HepG2 (cell line): ENCODE results near the gene TBX18. TPM values are rescaled to one million over a fixed set of nuclear protein-coding genes. Genes with fewer than 3 reads are reported as not detected.

ENCODE experiments used
- ATAC-seq: fragments of 200-7000 bp; cut with Tn5 transposase; 3 replicates; pipeline ENCODE4 v1.9.1; 2020; ENCODE audit warnings: mild to moderate bottlenecking, moderate library complexity
- BruUV-seq: library from RNA; stranded (reverse); fragments of 400-500 nt; replicated peaks from 2 replicates; lab custom pipeline; 2021; lab: Mats Ljungman, UMichigan
- CTCF ChIA-PET: fragments of 300-600 bp; formaldehyde crosslinking; extraction: SDS; loops from one replicate; lab custom pipeline; 2021; ENCODE audit warnings: low total read pairs, inconsistent platforms, low intra/inter-chr PET ratio; lab: Yijun Ruan, JAX
- POLR2A ChIA-PET: fragments of 350-600 bp; sonication (Branson Sonifier 250); formaldehyde crosslinking; loops from one replicate; lab custom pipeline; 2020; ENCODE audit warnings: antibody characterized with exemption, inconsistent platforms; lab: Yijun Ruan, JAX
- DNase-seq: peaks from one replicate; pipeline ENCODE4 v3.0.0-alpha.2; 2015; ENCODE audit warnings: low spot score
- FAIRE-seq: peaks from 3 replicates; lab custom pipeline; 2011; peaks lifted over from hg19 to GRCh38; lab: Jason Lieb, UNC
- H2AFZ ChIP-seq: one replicate; pipeline ENCODE4 v1.6.1; 2011; ENCODE audit warnings: low read length, inconsistent platforms
- H3K27ac ChIP-seq: fragments of 300-600 bp; 3 replicates; pipeline ENCODE4 v1.8.0; 2011; ENCODE audit warnings: mixed run types, mild to moderate bottlenecking, mixed read lengths, low read length, inconsistent platforms; ENCODE audit not compliant: insufficient read depth; ENCODE audit errors: extremely low read length
- H3K27me3 ChIP-seq, 2 experiments: fragments of 200-600 bp in 1 of 2; 2 replicates in 1 of 2; 3 replicates in 1 of 2; pipeline versions ENCODE4 v1.6.0 to v1.8.0; 2011; ENCODE audit warnings: low read length in 2 of 2, mild to moderate bottlenecking in 2 of 2, moderate library complexity in 2 of 2, inconsistent platforms in 1 of 2; ENCODE audit not compliant: insufficient read depth in 2 of 2, control insufficient read depth in 1 of 2
- H3K36me3 ChIP-seq, 2 experiments: fragments of 200-600 bp in 1 of 2; replicated peaks in 1 of 2; 2 replicates in 1 of 2; 3 replicates in 1 of 2; pipeline versions ENCODE4 v1.5.1 to v1.8.0; 2011; ENCODE audit warnings: low read length in 2 of 2, inconsistent platforms in 1 of 2; ENCODE audit not compliant: insufficient read depth in 2 of 2, control insufficient read depth in 1 of 2
- H3K4me1 ChIP-seq: 2 replicates; pipeline ENCODE4 v1.5.1; 2012; ENCODE audit warnings: low read length, inconsistent platforms; ENCODE audit not compliant: insufficient read depth
- H3K4me2 ChIP-seq: 2 replicates; pipeline ENCODE4 v1.6.0; 2011; ENCODE audit warnings: low read depth, low read length, inconsistent platforms
- H3K4me3 ChIP-seq, 3 experiments: fragments of 200-600 bp in 1 of 3; sonication (generic), shearing (Covaris generic) in 1 of 3; replicated peaks in 1 of 3; 2 replicates each; pipeline ENCODE4 v1.5.1; 2011 to 2016; ENCODE audit warnings: low read length in 3 of 3, inconsistent platforms in 2 of 3, low read depth in 2 of 3, mild to moderate bottlenecking in 2 of 3, control low read depth in 1 of 3, mixed read lengths in 1 of 3; ENCODE audit not compliant: insufficient read depth in 1 of 3
- H3K79me2 ChIP-seq: one replicate; pipeline ENCODE4 v1.6.1; 2011; ENCODE audit warnings: low read length, inconsistent platforms; ENCODE audit not compliant: insufficient read depth
- H3K9ac ChIP-seq: 2 replicates; pipeline ENCODE4 v1.6.0; 2011; ENCODE audit warnings: mild to moderate bottlenecking, low read depth, low read length, inconsistent platforms; ENCODE audit not compliant: insufficient read depth
- H3K9me3 ChIP-seq: 2 replicates; pipeline ENCODE4 v1.5.1; 2012; ENCODE audit warnings: mild to moderate bottlenecking, low read length
- H4K20me1 ChIP-seq: 2 replicates; pipeline ENCODE4 v1.6.0; 2011; ENCODE audit warnings: inconsistent platforms, mild to moderate bottlenecking, low read length, moderate library complexity; ENCODE audit not compliant: insufficient read depth
- ATAD3A ChIP-seq: sonication (generic); formaldehyde crosslinking; IDR thresholded peaks from 2 replicates; pipeline ENCODE4 v1.4.0; 2020; ENCODE audit warnings: missing genetic modification reagents
- FOXO1 ChIP-seq: sonication (generic); formaldehyde crosslinking; IDR thresholded peaks from 2 replicates; pipeline ENCODE4 v1.4.0; 2020; ENCODE audit warnings: missing genetic modification reagents
- NFE2 ChIP-seq: sonication (generic); formaldehyde crosslinking; IDR thresholded peaks from 2 replicates; pipeline ENCODE4 v1.4.0; 2020; ENCODE audit warnings: missing genetic modification reagents
- POLR2AphosphoS5 ChIP-seq: IDR thresholded peaks from 2 replicates; pipeline ENCODE4 v1.6.1; 2012; ENCODE audit warnings: low read depth, low read length
- TBL1XR1 ChIP-seq: fragments of 150-350 bp; IDR thresholded peaks from 2 replicates; pipeline ENCODE4 v1.6.1; 2014; ENCODE audit warnings: borderline replicate concordance, low read length; ENCODE audit not compliant: partially characterized antibody
- ZFP37 ChIP-seq: sonication (generic); formaldehyde crosslinking; IDR thresholded peaks from 2 replicates; pipeline ENCODE4 v1.4.0; 2020; ENCODE audit warnings: missing genetic modification reagents, borderline replicate concordance
- ZNF251 ChIP-seq: sonication (generic); formaldehyde crosslinking; IDR thresholded peaks from 2 replicates; pipeline ENCODE4 v1.9.0; 2021; ENCODE audit warnings: mild to moderate bottlenecking, missing genetic modification reagents
- ZNF678 ChIP-seq: sonication (generic); formaldehyde crosslinking; IDR thresholded peaks from 2 replicates; pipeline ENCODE4 v1.4.0; 2020; ENCODE audit warnings: mild to moderate bottlenecking, missing genetic modification reagents
- WGBS: methylation state at CpG from one replicate; pipeline ENCODE4 v1.1.6; 2017; ENCODE audit warnings: low lambda C conversion rate; 5-methylcytosine and 5-hydroxymethylcytosine counted together
- in situ Hi-C: cut with HindIII; loops from 2 replicates; pipeline ENCODE4 v1.10.0; 2017; ENCODE audit warnings: low pct_unique_long_range_greater_than_20kb; ENCODE audit not compliant: extremely low pct_ligation_motif_present
- intact Hi-C: fragments of 100-400 bp; cut with micrococcal nuclease; formaldehyde crosslinking; loops from one replicate; pipeline ENCODE4 v1.10.0; 2022; ENCODE audit not compliant: unreplicated experiment
- polyA plus RNA-seq, 8 experiments: library from polyadenylated mRNA; depleted of rRNA in 3 of 8; stranded (reverse) in 7 of 8; unstranded in 1 of 8; fragments of >200 nt; fragmentation: Illumina TruSeq in 4 of 8; extraction: Trizol in 4 of 8; gene quantifications; 2 replicates each; pipeline versions ENCODE4 v1.2.1 to v1.2.3, GENCODE V29; 2011 to 2016; ENCODE audit warnings: low read depth in 4 of 8, missing spikeins in 1 of 8, mixed read lengths in 1 of 8; ENCODE audit not compliant: insufficient read depth in 1 of 8
- total RNA-seq, 5 experiments: library from RNA; depleted of rRNA; stranded (reverse); fragments of >200 nt; fragmentation: Illumina TruSeq; extraction: Trizol; gene quantifications; 2 replicates each; pipeline ENCODE4 v1.2.3, GENCODE V29; 2016; ENCODE audit warnings: low read depth in 1 of 5
- TF ChIP-seq, protein P1 (sequence below): sonication (generic); formaldehyde crosslinking; IDR thresholded peaks from 2 replicates; pipeline ENCODE4 v1.4.0; 2020; ENCODE audit warnings: missing genetic modification reagents
- TF ChIP-seq, protein P2 (sequence below): sonication (generic); formaldehyde crosslinking; IDR thresholded peaks from 2 replicates; pipeline ENCODE4 v1.9.0; 2021; ENCODE audit warnings: missing genetic modification reagents, borderline replicate concordance
- TF ChIP-seq, protein P3 (sequence below): sonication (generic); formaldehyde crosslinking; IDR thresholded peaks from 2 replicates; pipeline ENCODE4 v1.5.0; 2020; ENCODE audit warnings: missing genetic modification reagents

The TBX18 gene
- total and polyA plus RNA-seq, 2 of the 13 experiments (the other 11 are each of a cell fraction or from before 2014, with no cell fraction given), result not detected

DNA sequence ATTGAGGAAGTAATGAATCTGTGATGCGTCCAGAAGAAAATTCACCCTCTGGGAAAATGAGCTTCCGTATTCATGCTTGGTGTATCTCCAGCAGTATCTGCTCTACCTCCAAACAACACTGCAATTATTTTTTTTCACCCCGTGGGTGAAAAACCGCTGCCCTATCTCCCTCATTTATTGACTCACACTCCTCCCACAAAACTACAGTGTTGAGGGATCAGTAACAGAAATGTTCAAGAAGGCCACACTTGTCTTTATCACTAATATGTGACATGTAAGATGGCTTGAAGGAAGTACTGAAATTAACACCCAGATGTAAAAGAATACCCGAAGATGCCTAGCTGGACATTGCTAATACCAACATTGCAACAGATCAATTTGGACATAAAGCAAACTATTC, 4.9 kb upstream of the TBX18 start:
- Histone ChIP-seq H3K27me3 (peaks cover 7 to 38% of the 10 kb centered on the region in 2 experiments), H2AFZ (no peak overlapping the region), H3K4me3 (no peak overlapping the region), H3K4me1 (no peaks in the 10 kb centered on the region), H3K9me3 (no peaks in the 10 kb centered on the region), H3K4me2 (no peak overlapping the region), H3K27ac (no peak overlapping the region), H3K36me3 (no peaks in the 10 kb centered on the region), H4K20me1 (no peaks in the 10 kb centered on the region), H3K9ac (no peak overlapping the region), H3K79me2 (no peaks in the 10 kb centered on the region)
- POLR2A ChIA-PET, result no interaction called here
- no peak for FAIRE-seq
- intact Hi-C loops (no loop called here), in situ Hi-C loops (no loop called here)
- 22% methylated on average over 5 of the region's 5 CpGs for WGBS
- CTCF ChIA-PET, result no interaction called here
- ATAC-seq, result no peak
- no peak for DNase-seq
- BruUV-seq, result no TSS peak
- TF ChIP-seq, protein P1, sequence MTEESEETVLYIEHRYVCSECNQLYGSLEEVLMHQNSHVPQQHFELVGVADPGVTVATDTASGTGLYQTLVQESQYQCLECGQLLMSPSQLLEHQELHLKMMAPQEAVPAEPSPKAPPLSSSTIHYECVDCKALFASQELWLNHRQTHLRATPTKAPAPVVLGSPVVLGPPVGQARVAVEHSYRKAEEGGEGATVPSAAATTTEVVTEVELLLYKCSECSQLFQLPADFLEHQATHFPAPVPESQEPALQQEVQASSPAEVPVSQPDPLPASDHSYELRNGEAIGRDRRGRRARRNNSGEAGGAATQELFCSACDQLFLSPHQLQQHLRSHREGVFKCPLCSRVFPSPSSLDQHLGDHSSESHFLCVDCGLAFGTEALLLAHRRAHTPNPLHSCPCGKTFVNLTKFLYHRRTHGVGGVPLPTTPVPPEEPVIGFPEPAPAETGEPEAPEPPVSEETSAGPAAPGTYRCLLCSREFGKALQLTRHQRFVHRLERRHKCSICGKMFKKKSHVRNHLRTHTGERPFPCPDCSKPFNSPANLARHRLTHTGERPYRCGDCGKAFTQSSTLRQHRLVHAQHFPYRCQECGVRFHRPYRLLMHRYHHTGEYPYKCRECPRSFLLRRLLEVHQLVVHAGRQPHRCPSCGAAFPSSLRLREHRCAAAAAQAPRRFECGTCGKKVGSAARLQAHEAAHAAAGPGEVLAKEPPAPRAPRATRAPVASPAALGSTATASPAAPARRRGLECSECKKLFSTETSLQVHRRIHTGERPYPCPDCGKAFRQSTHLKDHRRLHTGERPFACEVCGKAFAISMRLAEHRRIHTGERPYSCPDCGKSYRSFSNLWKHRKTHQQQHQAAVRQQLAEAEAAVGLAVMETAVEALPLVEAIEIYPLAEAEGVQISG, result no peak
- TF ChIP-seq ZNF251 (no peak), TBL1XR1 (no peak), POLR2AphosphoS5 (no peak), NFE2 (no peak), FOXO1 (CRISPR knock-in tag) (no peak), ZFP37 (CRISPR knock-in tag) (no peak), ATAD3A (no peak), ZNF678 (no peak)
- TF ChIP-seq, protein P2, sequence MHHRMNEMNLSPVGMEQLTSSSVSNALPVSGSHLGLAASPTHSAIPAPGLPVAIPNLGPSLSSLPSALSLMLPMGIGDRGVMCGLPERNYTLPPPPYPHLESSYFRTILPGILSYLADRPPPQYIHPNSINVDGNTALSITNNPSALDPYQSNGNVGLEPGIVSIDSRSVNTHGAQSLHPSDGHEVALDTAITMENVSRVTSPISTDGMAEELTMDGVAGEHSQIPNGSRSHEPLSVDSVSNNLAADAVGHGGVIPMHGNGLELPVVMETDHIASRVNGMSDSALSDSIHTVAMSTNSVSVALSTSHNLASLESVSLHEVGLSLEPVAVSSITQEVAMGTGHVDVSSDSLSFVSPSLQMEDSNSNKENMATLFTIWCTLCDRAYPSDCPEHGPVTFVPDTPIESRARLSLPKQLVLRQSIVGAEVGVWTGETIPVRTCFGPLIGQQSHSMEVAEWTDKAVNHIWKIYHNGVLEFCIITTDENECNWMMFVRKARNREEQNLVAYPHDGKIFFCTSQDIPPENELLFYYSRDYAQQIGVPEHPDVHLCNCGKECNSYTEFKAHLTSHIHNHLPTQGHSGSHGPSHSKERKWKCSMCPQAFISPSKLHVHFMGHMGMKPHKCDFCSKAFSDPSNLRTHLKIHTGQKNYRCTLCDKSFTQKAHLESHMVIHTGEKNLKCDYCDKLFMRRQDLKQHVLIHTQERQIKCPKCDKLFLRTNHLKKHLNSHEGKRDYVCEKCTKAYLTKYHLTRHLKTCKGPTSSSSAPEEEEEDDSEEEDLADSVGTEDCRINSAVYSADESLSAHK (CRISPR knock-in tag), result no peak
- TF ChIP-seq, protein P3, sequence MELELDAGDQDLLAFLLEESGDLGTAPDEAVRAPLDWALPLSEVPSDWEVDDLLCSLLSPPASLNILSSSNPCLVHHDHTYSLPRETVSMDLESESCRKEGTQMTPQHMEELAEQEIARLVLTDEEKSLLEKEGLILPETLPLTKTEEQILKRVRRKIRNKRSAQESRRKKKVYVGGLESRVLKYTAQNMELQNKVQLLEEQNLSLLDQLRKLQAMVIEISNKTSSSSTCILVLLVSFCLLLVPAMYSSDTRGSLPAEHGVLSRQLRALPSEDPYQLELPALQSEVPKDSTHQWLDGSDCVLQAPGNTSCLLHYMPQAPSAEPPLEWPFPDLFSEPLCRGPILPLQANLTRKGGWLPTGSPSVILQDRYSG (CRISPR knock-in tag), result no peak
